Liver (tissue), 3 donors: ENCODE results near the gene SPCS3.

Source experiments
- CTCF ChIP-seq: fragments of 150-350 bp; IDR thresholded peaks from 2 replicates; pipeline ENCODE4 v1.5.1; 2017; ENCODE audit warnings: improper control_type of control experiment, low read depth, low read length; ENCODE audit not compliant: missing input control
- EGR1 ChIP-seq, 2 donors: IDR thresholded peaks; 2 replicates each; pipeline ENCODE4 v1.6.1; 2016 to 2018; ENCODE audit warnings: antibody characterized with exemption in 2 of 2, low read depth in 2 of 2
- MAX ChIP-seq: IDR thresholded peaks from 2 replicates; pipeline ENCODE4 v1.6.1; 2016; ENCODE audit warnings: antibody characterized with exemption
- REST ChIP-seq: IDR thresholded peaks from 2 replicates; pipeline ENCODE4 v1.6.1; 2016; ENCODE audit warnings: antibody characterized with exemption, mild to moderate bottlenecking
- RXRA ChIP-seq, 2 donors: IDR thresholded peaks; 2 replicates each; pipeline ENCODE4 v1.6.1; 2017 to 2018; ENCODE audit warnings: antibody characterized with exemption in 2 of 2, mild to moderate bottlenecking in 1 of 2
- SP1 ChIP-seq: IDR thresholded peaks from 2 replicates; pipeline ENCODE4 v1.6.1; 2018; ENCODE audit warnings: antibody characterized with exemption, mild to moderate bottlenecking
- TAF1 ChIP-seq: conservative IDR thresholded peaks from 2 replicates; pipeline ENCODE4 v1.6.1; 2016; ENCODE audit warnings: antibody characterized with exemption, mild to moderate bottlenecking
- ZBTB33 ChIP-seq: IDR thresholded peaks from 2 replicates; pipeline ENCODE4 v1.6.1; 2016; ENCODE audit warnings: antibody characterized with exemption
- donor health status: healthy.
- donor health status: healthy.

GRCh38 chr4:176380352-176381157 is 60.8 kb downstream of the SPCS3 start:
- TF ChIP-seq CTCF (no peak), RXRA (IDR thresholded peaks at IDR 0.05) (no peak), EGR1 (IDR thresholded peaks at IDR 0.05; ENCODE audit: low read depth in 2 of 2) (no peak), MAX (no peak), REST (no peak), ZBTB33 (no peak), TAF1 (no peak), SP1 (no peak)
